ENCODE data around the gene TGFB2.

The TGFB2 gene

GRCh38 chr1:218357211-218357892, 12.2 kb downstream of the TGFB2 start:
- no peak overlapping the region for H3K4me3 ChIP-seq (ENCODE audit: low read length in 2 of 2)
- no peaks in the 10 kb centered on the region for H3K27me3 ChIP-seq (ENCODE audit: control insufficient read depth in 2 of 2, insufficient read depth in 2 of 2, low read length in 2 of 2)
- no peak overlapping the region for H3K9ac ChIP-seq (ENCODE audit: low read depth in 1 of 2, low read length in 2 of 2)
- H3K36me3 ChIP-seq (ENCODE audit: control insufficient read depth in 2 of 2, insufficient read depth in 2 of 2, low read length in 2 of 2): no peaks in the 10 kb centered on the region
- no peaks in the 10 kb centered on the region for H3K4me1 ChIP-seq (ENCODE audit: control insufficient read depth in 2 of 2, insufficient read depth in 2 of 2, low read length in 2 of 2)
- no peak overlapping the region for H3K27ac ChIP-seq (ENCODE audit: low read depth in 2 of 2, low read length in 2 of 2)
- no peaks in the 10 kb centered on the region for H3K9me3 ChIP-seq (ENCODE audit: control insufficient read depth in 2 of 2, low read length in 2 of 2)

GRCh38 chr1:218357893-218358232, 12.7 kb downstream of the TGFB2 start:
- Histone ChIP-seq H3K4me3 (ENCODE audit: low read length in 2 of 2) (no peak overlapping the region), H3K9ac (ENCODE audit: low read depth in 1 of 2, low read length in 2 of 2) (no peak overlapping the region), H3K27me3 (ENCODE audit: control insufficient read depth in 2 of 2, insufficient read depth in 2 of 2, low read length in 2 of 2) (no peaks in the 10 kb centered on the region), H3K9me3 (ENCODE audit: control insufficient read depth in 2 of 2, low read length in 2 of 2) (no peaks in the 10 kb centered on the region), H3K4me1 (ENCODE audit: control insufficient read depth in 2 of 2, insufficient read depth in 2 of 2, low read length in 2 of 2) (no peaks in the 10 kb centered on the region), H3K27ac (ENCODE audit: low read depth in 2 of 2, low read length in 2 of 2) (no peak overlapping the region), H3K36me3 (ENCODE audit: control insufficient read depth in 2 of 2, insufficient read depth in 2 of 2, low read length in 2 of 2) (no peaks in the 10 kb centered on the region)

GRCh38 chr1:218361298-218362065, 16.3 kb downstream of the TGFB2 start:
- no peak overlapping the region for H3K4me3 ChIP-seq (ENCODE audit: low read length in 2 of 2)
- no peak overlapping the region for H3K9ac ChIP-seq (ENCODE audit: low read depth in 1 of 2, low read length in 2 of 2)
- no peaks in the 10 kb centered on the region for H3K27me3 ChIP-seq (ENCODE audit: control insufficient read depth in 2 of 2, insufficient read depth in 2 of 2, low read length in 2 of 2)
- H3K4me1 ChIP-seq (ENCODE audit: control insufficient read depth in 2 of 2, insufficient read depth in 2 of 2, low read length in 2 of 2): no peaks in the 10 kb centered on the region
- H3K36me3 ChIP-seq (ENCODE audit: control insufficient read depth in 2 of 2, insufficient read depth in 2 of 2, low read length in 2 of 2): no peaks in the 10 kb centered on the region
- no peak overlapping the region for H3K27ac ChIP-seq (ENCODE audit: low read depth in 2 of 2, low read length in 2 of 2)
- no peaks in the 10 kb centered on the region for H3K9me3 ChIP-seq (ENCODE audit: control insufficient read depth in 2 of 2, low read length in 2 of 2)

GRCh38 chr1:218362418-218363076, 17.4 kb downstream of the TGFB2 start:
- no peak overlapping the region for H3K9ac ChIP-seq (ENCODE audit: low read depth in 1 of 2, low read length in 2 of 2)
- H3K27ac ChIP-seq (ENCODE audit: low read depth in 2 of 2, low read length in 2 of 2): no peak overlapping the region
- H3K27me3 ChIP-seq (ENCODE audit: control insufficient read depth in 2 of 2, insufficient read depth in 2 of 2, low read length in 2 of 2): no peaks in the 10 kb centered on the region
- no peaks in the 10 kb centered on the region for H3K9me3 ChIP-seq (ENCODE audit: control insufficient read depth in 2 of 2, low read length in 2 of 2)
- H3K4me1 ChIP-seq (ENCODE audit: control insufficient read depth in 2 of 2, insufficient read depth in 2 of 2, low read length in 2 of 2): no peaks in the 10 kb centered on the region
- H3K4me3 ChIP-seq (ENCODE audit: low read length in 2 of 2): no peak overlapping the region
- no peaks in the 10 kb centered on the region for H3K36me3 ChIP-seq (ENCODE audit: control insufficient read depth in 2 of 2, insufficient read depth in 2 of 2, low read length in 2 of 2)

GRCh38 chr1:218363141-218363540, 18.0 kb downstream of the TGFB2 start:
- Histone ChIP-seq H3K9ac (ENCODE audit: low read depth in 1 of 2, low read length in 2 of 2) (no peak overlapping the region), H3K36me3 (ENCODE audit: control insufficient read depth in 2 of 2, insufficient read depth in 2 of 2, low read length in 2 of 2) (no peaks in the 10 kb centered on the region), H3K4me3 (ENCODE audit: low read length in 2 of 2) (no peak overlapping the region), H3K27me3 (ENCODE audit: control insufficient read depth in 2 of 2, insufficient read depth in 2 of 2, low read length in 2 of 2) (no peaks in the 10 kb centered on the region), H3K27ac (ENCODE audit: low read depth in 2 of 2, low read length in 2 of 2) (no peak overlapping the region), H3K4me1 (ENCODE audit: control insufficient read depth in 2 of 2, insufficient read depth in 2 of 2, low read length in 2 of 2) (no peaks in the 10 kb centered on the region), H3K9me3 (ENCODE audit: control insufficient read depth in 2 of 2, low read length in 2 of 2) (no peaks in the 10 kb centered on the region)

- Histone ChIP-seq H3K36me3 (ENCODE audit: control insufficient read depth in 2 of 2, insufficient read depth in 2 of 2, low read length in 2 of 2) (no peaks in the 10 kb centered on the region), H3K4me1 (ENCODE audit: control insufficient read depth in 2 of 2, insufficient read depth in 2 of 2, low read length in 2 of 2) (no peaks in the 10 kb centered on the region), H3K27me3 (ENCODE audit: control insufficient read depth in 2 of 2, insufficient read depth in 2 of 2, low read length in 2 of 2) (no peaks in the 10 kb centered on the region), H3K4me3 (ENCODE audit: low read length in 2 of 2) (no peak overlapping the region), H3K9me3 (ENCODE audit: control insufficient read depth in 2 of 2, low read length in 2 of 2) (no peaks in the 10 kb centered on the region), H3K27ac (ENCODE audit: low read depth in 2 of 2, low read length in 2 of 2) (no peak overlapping the region), H3K9ac (ENCODE audit: low read depth in 1 of 2, low read length in 2 of 2) (no peak overlapping the region)
These were observed 19.0 kb downstream of the TGFB2 start for GRCh38 chr1:218364028-218364710.

GRCh38 chr1:218365226-218365999, 20.3 kb downstream of the TGFB2 start:
- Histone ChIP-seq H3K4me3 (ENCODE audit: low read length in 2 of 2) (no peak overlapping the region), H3K27me3 (ENCODE audit: control insufficient read depth in 2 of 2, insufficient read depth in 2 of 2, low read length in 2 of 2) (no peaks in the 10 kb centered on the region), H3K4me1 (ENCODE audit: control insufficient read depth in 2 of 2, insufficient read depth in 2 of 2, low read length in 2 of 2) (no peaks in the 10 kb centered on the region), H3K9me3 (ENCODE audit: control insufficient read depth in 2 of 2, low read length in 2 of 2) (no peaks in the 10 kb centered on the region), H3K27ac (ENCODE audit: low read depth in 2 of 2, low read length in 2 of 2) (no peak overlapping the region), H3K9ac (ENCODE audit: low read depth in 1 of 2, low read length in 2 of 2) (no peak overlapping the region), H3K36me3 (ENCODE audit: control insufficient read depth in 2 of 2, insufficient read depth in 2 of 2, low read length in 2 of 2) (no peaks in the 10 kb centered on the region)

GRCh38 chr1:218366322-218367052, 21.4 kb downstream of the TGFB2 start:
- Histone ChIP-seq H3K4me3 (ENCODE audit: low read length in 2 of 2) (no peak overlapping the region), H3K36me3 (ENCODE audit: control insufficient read depth in 2 of 2, insufficient read depth in 2 of 2, low read length in 2 of 2) (no peaks in the 10 kb centered on the region), H3K9ac (ENCODE audit: low read depth in 1 of 2, low read length in 2 of 2) (no peak overlapping the region), H3K9me3 (ENCODE audit: control insufficient read depth in 2 of 2, low read length in 2 of 2) (no peaks in the 10 kb centered on the region), H3K4me1 (ENCODE audit: control insufficient read depth in 2 of 2, insufficient read depth in 2 of 2, low read length in 2 of 2) (no peaks in the 10 kb centered on the region), H3K27ac (ENCODE audit: low read depth in 2 of 2, low read length in 2 of 2) (no peak overlapping the region), H3K27me3 (ENCODE audit: control insufficient read depth in 2 of 2, insufficient read depth in 2 of 2, low read length in 2 of 2) (no peaks in the 10 kb centered on the region)

- no peaks in the 10 kb centered on the region for H3K27me3 ChIP-seq (ENCODE audit: control insufficient read depth in 2 of 2, insufficient read depth in 2 of 2, low read length in 2 of 2)
- H3K36me3 ChIP-seq (ENCODE audit: control insufficient read depth in 2 of 2, insufficient read depth in 2 of 2, low read length in 2 of 2): no peaks in the 10 kb centered on the region
- H3K9me3 ChIP-seq (ENCODE audit: control insufficient read depth in 2 of 2, low read length in 2 of 2): no peaks in the 10 kb centered on the region
- H3K27ac ChIP-seq (ENCODE audit: low read depth in 2 of 2, low read length in 2 of 2): no peak overlapping the region
- H3K4me3 ChIP-seq (ENCODE audit: low read length in 2 of 2): no peak overlapping the region
- H3K4me1 ChIP-seq (ENCODE audit: control insufficient read depth in 2 of 2, insufficient read depth in 2 of 2, low read length in 2 of 2): no peaks in the 10 kb centered on the region
- H3K9ac ChIP-seq (ENCODE audit: low read depth in 1 of 2, low read length in 2 of 2): no peak overlapping the region
These were observed 22.0 kb downstream of the TGFB2 start for GRCh38 chr1:218367118-218367517.

Data from mucosa of rectum (tissue), 2 donors.